Activated gamma-delta T cell treated with Interleukin-2 at 50 U/mL for 16 hours (primary cell): Measurements from ENCODE around the gene ST7L.

Source experiments
- DNase-seq: peaks from one replicate; pipeline ENCODE4 v3.0.0-alpha.2; 2020

The ST7L gene

GRCh38 chr1:112544011-112544688 is 74.8 kb downstream of the ST7L start:
- no peak for DNase-seq

- no peak for DNase-seq
Measured at GRCh38 chr1:112542206-112542973, 76.6 kb downstream of the ST7L start.

GRCh38 chr1:112541299-112541698 is 77.6 kb downstream of the ST7L start:
- DNase-seq: no peak

DNA sequence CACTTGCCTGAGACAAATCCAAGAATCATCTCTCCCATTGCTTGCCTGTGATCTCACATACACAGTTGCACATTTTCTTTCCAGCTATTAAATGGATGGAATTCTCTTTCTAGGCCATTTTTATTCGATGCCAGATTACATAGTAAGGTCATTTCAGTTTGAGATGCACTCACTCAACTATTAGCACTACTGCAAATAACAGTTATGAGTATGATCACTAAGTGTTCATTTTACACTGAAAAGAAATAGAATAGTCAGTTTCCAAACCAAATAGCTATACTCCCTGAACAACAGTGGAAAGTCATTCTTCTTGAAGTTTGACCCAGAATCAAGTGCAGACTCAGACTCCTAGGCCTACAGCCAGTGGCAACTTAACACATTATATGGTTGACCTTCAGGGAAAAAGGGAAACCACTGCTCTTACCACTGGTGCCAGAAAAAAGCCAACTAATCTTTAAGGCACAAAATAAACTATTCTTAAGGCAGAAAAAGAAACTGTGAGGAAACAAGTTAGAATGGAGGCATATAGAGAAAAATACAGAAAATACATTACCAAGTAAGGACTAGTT is 78.6 kb downstream of the ST7L start:
- DNase-seq: no peak

DNA sequence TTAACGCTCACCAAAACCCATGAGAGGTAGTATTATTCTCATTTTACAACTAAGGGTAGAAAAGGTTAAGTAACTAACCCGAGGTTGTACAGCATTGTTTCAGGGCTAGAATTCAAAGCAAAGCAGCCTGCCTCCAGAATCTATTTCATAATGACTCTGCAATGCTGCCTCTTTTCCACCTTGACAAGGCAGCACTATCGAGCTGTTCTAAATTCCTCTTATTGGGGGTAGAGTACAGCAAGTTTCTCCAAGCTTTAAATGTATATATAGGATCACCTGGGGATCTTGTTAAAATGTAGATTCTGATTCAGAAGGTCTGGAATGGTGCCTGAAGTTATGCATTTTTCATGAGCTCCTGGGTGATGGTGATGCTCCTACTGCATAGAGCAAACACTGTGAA is 80.1 kb downstream of the ST7L start:
- DNase-seq: no peak

DNA sequence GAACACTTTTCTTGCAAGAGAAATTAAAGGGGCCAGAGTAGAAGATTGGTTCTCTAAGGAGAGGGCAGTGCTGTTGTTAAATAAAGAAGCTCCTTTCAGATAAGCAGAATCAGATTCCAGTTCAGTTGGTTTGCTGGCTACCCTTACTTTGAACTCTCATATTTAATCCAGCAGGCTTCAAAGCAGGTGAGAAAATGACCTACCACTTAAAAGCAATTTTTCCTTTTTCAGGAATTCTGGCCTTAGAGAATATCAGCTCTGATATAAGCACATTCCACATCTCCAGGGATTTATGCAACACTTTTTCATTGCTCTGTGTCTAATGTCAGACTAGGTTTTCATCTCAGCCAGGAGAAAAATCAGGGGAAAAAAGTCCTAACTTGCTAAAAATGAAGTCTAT is 81.5 kb downstream of the ST7L start:
- DNase-seq: no peak

DNA sequence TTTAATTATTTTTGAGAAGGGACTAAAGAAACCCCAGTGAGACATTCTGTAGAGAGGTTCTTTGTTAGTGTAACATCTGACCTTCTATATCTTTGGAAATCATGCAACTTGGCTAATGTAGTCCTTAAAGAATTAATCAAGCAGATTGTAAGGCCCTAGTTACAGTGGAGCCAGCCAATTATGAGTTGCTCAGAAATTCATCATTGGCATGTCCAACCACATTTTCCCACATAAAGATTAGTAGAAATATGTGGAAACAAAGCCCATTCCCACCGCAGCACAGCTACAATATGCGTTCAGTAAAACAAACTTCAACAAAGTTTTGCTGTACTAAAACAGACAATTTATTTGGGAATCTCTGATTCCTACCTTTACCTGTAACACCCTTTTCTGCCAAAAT is 82.4 kb downstream of the ST7L start:
- no peak for DNase-seq

DNA sequence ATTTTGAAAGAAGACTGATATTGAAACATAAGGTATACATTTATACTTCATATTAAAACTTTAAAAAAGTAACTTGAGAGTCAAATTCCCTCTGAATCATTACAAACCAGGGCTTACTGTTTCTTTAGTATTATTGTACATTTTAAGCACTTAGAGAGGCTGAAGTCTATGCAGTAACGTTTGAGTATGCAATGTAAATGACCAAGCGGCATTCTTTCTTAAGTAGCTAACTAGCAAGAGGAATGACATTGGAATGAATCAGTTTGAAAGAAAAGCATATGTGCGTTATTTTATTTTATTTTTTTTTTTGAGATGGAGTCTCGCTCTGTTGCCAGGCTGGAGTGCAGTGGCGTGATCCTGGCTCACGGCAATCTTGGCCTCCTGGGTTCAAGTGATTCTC is 85.9 kb downstream of the ST7L start:
- DNase-seq: no peak

GRCh38 chr1:112532064-112532463 is 86.9 kb downstream of the ST7L start:
- no peak for DNase-seq

DNA sequence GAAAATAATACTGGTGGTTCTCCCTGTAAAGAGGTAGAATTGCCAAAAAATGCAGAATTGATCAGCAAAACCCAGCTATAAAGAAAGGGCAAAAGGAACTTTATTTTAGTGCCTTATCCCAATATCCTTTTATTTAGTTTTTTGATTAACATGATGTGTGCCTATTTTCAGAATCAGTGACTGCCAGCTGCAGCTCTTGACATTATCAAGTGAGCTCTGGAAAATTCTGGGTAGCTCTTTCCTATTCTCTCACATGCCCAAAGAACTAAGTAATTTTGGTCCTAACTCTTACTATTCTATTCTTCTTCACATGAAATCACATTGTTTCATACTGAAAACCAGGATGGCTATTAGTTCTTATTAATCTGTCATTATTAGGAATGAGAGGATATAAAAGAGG is 88.1 kb downstream of the ST7L start:
- DNase-seq: no peak

- DNase-seq: no peak
Measured at GRCh38 chr1:112529301-112529700, 89.6 kb downstream of the ST7L start.

GRCh38 chr1:112528076-112528475 is 90.9 kb downstream of the ST7L start:
- no peak for DNase-seq

GRCh38 chr1:112527266-112528010 is 91.5 kb downstream of the ST7L start:
- DNase-seq: no peak

GRCh38 chr1:112524986-112525385 is 94.0 kb downstream of the ST7L start:
- DNase-seq: no peak

- no peak for DNase-seq
Measured at GRCh38 chr1:112524251-112524650, 94.7 kb downstream of the ST7L start.

DNA sequence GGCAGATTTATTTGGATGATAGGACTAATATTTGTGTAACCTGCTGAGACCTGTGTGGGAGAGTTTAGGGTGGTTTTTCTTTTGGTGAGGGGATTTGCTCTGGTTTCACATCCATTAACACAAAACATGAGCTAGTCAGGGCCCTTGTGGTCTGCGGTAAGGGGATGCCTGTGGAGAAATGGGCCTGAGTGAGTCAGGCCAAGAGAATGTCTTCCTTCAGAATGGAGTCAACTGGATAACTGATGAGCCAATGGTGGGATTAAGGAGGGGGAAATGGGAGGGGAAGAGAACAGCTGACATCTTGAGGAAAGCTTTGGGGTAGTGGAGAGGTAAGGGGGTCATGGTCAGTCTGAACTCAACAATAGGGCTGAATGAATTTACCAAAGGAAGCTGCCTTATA is 96.3 kb downstream of the ST7L start:
- no peak for DNase-seq

- DNase-seq: no peak
Measured at GRCh38 chr1:112520166-112520565, 98.8 kb downstream of the ST7L start.

DNA sequence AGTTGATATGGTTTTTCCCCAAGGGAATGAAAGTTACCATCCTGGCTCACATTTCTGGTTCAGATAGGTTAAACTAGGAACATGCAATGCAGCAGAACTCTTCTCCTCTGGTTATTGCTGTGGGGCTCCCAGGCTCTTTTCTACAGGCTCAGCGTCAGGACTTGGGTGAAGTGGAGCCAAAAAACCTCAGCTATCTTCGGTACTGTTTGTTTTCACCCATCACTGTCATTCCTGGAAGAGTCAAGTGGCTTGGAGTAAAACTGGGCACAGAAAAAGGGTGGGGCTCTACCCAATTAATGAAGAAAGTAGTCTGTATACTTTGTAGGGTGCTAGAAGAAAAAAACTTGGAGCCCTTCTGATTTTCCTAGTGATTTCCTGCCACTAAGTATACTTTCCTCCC is 100.8 kb downstream of the ST7L start:
- no peak for DNase-seq

DNA sequence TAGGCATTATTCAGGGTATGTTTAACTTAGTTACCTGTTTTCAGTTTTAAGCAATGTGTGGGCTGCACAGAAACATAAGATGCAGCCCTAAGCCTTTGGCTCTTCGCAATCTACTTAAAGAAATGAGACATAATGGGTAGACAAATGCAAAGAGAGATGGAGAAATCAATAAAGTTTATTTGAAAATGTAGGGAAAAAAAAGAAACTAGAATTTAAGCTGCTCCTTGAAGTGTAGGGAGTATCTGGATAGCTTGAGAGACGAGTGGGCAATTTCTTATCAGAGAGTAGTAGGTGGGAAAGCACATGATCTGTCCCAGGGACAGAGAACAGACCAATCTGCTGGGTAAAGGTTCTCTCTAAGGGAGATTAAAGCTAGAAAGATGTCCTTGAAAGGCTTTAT is 101.3 kb downstream of the ST7L start:
- no peak for DNase-seq

DNA sequence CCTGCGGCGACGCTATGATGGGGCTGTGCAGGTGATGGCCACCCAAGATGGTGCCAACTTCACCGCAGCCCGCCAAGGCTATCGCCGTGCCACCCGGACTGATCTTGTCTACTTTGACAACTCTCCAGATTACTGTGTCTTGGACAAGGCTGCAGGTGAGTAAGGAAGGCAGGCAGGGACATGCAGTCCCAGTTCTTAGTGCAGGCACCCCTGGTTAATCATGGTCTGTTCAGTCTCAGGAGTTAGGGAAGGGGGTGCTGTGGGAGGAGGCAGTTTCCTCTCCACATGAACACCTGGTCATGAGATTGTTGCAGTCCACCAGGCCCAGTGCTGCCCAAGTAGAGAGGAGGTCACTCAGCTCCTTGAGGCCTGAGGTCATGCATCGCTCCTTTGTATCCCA is 101.7 kb downstream of the ST7L start:
- DNase-seq: no peak

DNA sequence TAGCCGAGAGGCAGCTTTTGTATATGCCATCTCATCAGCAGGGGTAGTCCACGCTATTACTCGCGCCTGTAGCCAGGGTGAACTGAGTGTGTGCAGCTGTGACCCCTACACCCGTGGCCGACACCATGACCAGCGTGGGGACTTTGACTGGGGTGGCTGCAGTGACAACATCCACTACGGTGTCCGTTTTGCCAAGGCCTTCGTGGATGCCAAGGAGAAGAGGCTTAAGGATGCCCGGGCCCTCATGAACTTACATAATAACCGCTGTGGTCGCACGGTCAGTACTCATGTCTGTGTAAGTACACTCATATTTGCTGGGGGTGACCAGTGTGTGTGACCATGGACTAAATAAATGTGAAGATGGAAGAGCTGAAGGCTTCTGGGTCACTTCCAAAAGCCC is 102.8 kb downstream of the ST7L start:
- no peak for DNase-seq

DNA sequence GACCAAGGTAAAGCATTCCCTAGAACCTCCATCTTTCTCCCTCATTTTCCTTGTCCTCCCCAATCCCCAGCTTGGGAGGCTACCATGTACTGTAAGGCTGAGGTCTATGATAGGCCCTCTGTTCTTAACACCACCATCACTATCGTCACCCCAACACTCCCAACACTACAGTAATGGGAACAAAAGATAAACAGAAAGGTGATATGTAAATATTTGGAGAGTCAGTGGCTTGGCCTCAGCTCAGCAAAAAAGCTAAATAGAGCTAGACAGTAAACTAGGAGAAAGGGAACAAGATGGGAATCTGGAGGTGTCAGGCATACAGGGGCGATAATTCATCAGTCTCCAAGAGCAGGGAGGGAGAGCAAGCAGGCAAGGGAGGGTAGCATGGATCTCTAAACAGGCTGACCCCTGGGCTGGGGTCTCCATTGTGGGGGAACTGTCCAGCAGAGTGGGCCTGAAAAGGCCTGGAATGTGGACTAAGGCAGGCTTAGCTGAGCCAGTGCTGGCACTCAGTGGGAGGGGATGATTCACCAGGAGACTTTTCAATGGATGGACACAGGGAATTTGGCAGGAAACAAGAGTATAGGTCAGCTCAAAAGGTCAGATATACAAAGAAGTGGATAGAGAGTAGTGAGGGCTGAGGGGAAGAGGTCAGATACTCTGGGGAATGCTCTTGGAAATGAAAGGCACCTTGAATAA is 103.5 kb downstream of the ST7L start:
- no peak for DNase-seq

- no peak for DNase-seq
Measured at GRCh38 chr1:112514901-112515300, 104.0 kb downstream of the ST7L start.
